PFSK-1 (cell line): Measurements from ENCODE around the gene CSKMT.

Source experiments
- POLR2AphosphoS5 ChIP-seq: IDR thresholded peaks from 2 replicates; pipeline ENCODE4 v1.6.1; 2012; ENCODE audit warnings: low read depth, mild to moderate bottlenecking, control low read depth, low read length, moderate library complexity
- REST ChIP-seq, 2 experiments: IDR thresholded peaks; 2 replicates each; pipeline versions ENCODE4 v1.6.1 to v1.8.0; 2011 to 2012; ENCODE audit warnings: low read depth in 2 of 2, low read length in 2 of 2, control low read depth in 1 of 2, inconsistent platforms in 1 of 2, mild to moderate bottlenecking in 1 of 2, moderate library complexity in 1 of 2; ENCODE audit not compliant: insufficient read depth in 1 of 2
- SIN3A ChIP-seq: IDR thresholded peaks from 2 replicates; pipeline ENCODE4 v1.6.1; 2012; ENCODE audit warnings: mild to moderate bottlenecking, low read length, moderate library complexity, borderline replicate concordance; ENCODE audit not compliant: insufficient read depth
- TAF1 ChIP-seq: IDR thresholded peaks from 2 replicates; pipeline ENCODE4 v1.6.1; 2012; ENCODE audit warnings: low read length, control low read depth, borderline replicate concordance; ENCODE audit not compliant: insufficient read depth

- TF ChIP-seq POLR2AphosphoS5 (no peak), REST (IDR thresholded peaks at IDR 0.05; ENCODE audit: insufficient read depth in 1 of 2, low read depth in 2 of 2, low read length in 2 of 2) (no peak), TAF1 (no peak), SIN3A (no peak)
Measured at GRCh38 chr11:62694455-62695167, 29.5 kb downstream of the CSKMT start.
